T follicular helper cell (primary cell): ENCODE results near the gene TFDP1.

ENCODE experiments used
- DNase-seq: peaks from one replicate; pipeline ENCODE4 v3.0.0-alpha.2; 2020; ENCODE audit warnings: low read depth
- total RNA-seq, 2 experiments: gene quantifications; one replicate each; lab custom pipeline; 2026; lab: John Stamatoyannopoulos, UW

TFDP1 gene
- 43.8 to 93.8 reads per million in 2 experiments for total RNA-seq

GRCh38 chr13:113584205-113584869 is at the start of gene TFDP1:
Gene TFDP1 (plus strand): TSS chr13:113584753. CDS start chr13:113585838, 1,085 bp downstream.
- DNase-seq = peak; percentile 26

- no peak for DNase-seq
These were observed 49.2 kb upstream of the TFDP1 start for GRCh38 chr13:113535381-113535781.

GRCh38 chr13:113536461-113537110 is 48.0 kb upstream of the TFDP1 start:
- no peak for DNase-seq

GRCh38 chr13:113537205-113537604 is 47.3 kb upstream of the TFDP1 start:
- DNase-seq = no peak

GRCh38 chr13:113537909-113538688 is 46.5 kb upstream of the TFDP1 start:
- DNase-seq = no peak

- no peak for DNase-seq
These were observed 45.9 kb upstream of the TFDP1 start for GRCh38 chr13:113538689-113539058.

GRCh38 chr13:113539176-113539575 is 45.4 kb upstream of the TFDP1 start:
- no peak for DNase-seq

GRCh38 chr13:113539822-113540221 is 44.7 kb upstream of the TFDP1 start:
- no peak for DNase-seq

- DNase-seq = no peak
These were observed 44.0 kb upstream of the TFDP1 start for GRCh38 chr13:113540523-113540922.

- no peak for DNase-seq
These were observed 41.7 kb upstream of the TFDP1 start for GRCh38 chr13:113542751-113543424.

- no peak for DNase-seq
These were observed 40.3 kb upstream of the TFDP1 start for GRCh38 chr13:113544071-113544891.

- no peak for DNase-seq
These were observed 39.7 kb upstream of the TFDP1 start for GRCh38 chr13:113544896-113545295.

GRCh38 chr13:113545455-113545930 is 39.1 kb upstream of the TFDP1 start:
- no peak for DNase-seq

GRCh38 chr13:113545931-113546516 is 38.5 kb upstream of the TFDP1 start:
- DNase-seq = no peak

- no peak for DNase-seq
These were observed 37.8 kb upstream of the TFDP1 start for GRCh38 chr13:113546571-113547237.

- DNase-seq = no peak
These were observed 37.1 kb upstream of the TFDP1 start for GRCh38 chr13:113547238-113547971.

GRCh38 chr13:113548171-113548641 is 36.3 kb upstream of the TFDP1 start:
- no peak for DNase-seq

GRCh38 chr13:113548778-113549621 is 35.6 kb upstream of the TFDP1 start:
- DNase-seq = no peak
